Measurements from ENCODE around the gene LTBP1. TPM values are rescaled to one million over a fixed set of nuclear protein-coding genes. Genes with fewer than 3 reads are reported as not detected.

LTBP1 gene
- total RNA-seq, 1 experiment from 2014 or later: 28.5 TPM

GRCh38 chr2:32915694-32916093, 31.1 kb upstream of the LTBP1 start:
- Histone ChIP-seq H3K4me1 (ENCODE audit: insufficient read depth, low read length) (no peaks in the 10 kb centered on the region), H3K23ac (ENCODE audit: insufficient read length, low read depth, low read length) (no peak overlapping the region), H3K9ac (ENCODE audit: extremely low read depth, insufficient read length, low read length) (no peak overlapping the region), H2AK5ac (ENCODE audit: insufficient read length, low read length) (no peak overlapping the region), H3K4ac (ENCODE audit: low read depth, low read length) (no peak overlapping the region), H2BK15ac (ENCODE audit: low read depth, low read length) (no peak overlapping the region), H3K9me3 (ENCODE audit: control insufficient read depth, low read depth, low read length) (no peaks in the 10 kb centered on the region), H3K79me2 (ENCODE audit: insufficient read depth, low read length) (no peaks in the 10 kb centered on the region), H4K20me1 (ENCODE audit: control insufficient read depth, insufficient read depth, insufficient read length) (no peaks in the 10 kb centered on the region), H2BK20ac (ENCODE audit: low read depth, low read length, poor library complexity, severe bottlenecking) (no peak overlapping the region), H3K23me2 (ENCODE audit: insufficient read length, low read depth, low read length, poor library complexity, severe bottlenecking) (no peaks in the 10 kb centered on the region), H4K91ac (ENCODE audit: insufficient read length, low read depth, low read length) (no peak overlapping the region), H3K27me3 (ENCODE audit: insufficient read depth, low read length) (no peaks in the 10 kb centered on the region), H3K14ac (ENCODE audit: insufficient read depth, low read length) (no peak overlapping the region), H4K5ac (ENCODE audit: insufficient read length, low read depth, low read length) (no peak overlapping the region), H3K18ac (ENCODE audit: insufficient read length, low read depth, low read length) (no peak overlapping the region), H3K79me1 (ENCODE audit: insufficient read depth, low read depth, low read length, poor library complexity, severe bottlenecking) (no peaks in the 10 kb centered on the region), H2AFZ (ENCODE audit: low read length) (no peak overlapping the region), H2BK12ac (ENCODE audit: insufficient read length, low read depth, low read length) (no peak overlapping the region), H3K27ac (ENCODE audit: insufficient read length, low read depth, low read length) (no peak overlapping the region), H2BK120ac (ENCODE audit: low read depth, low read length, poor library complexity, severe bottlenecking) (no peak overlapping the region), H4K8ac (replicated peaks; ENCODE audit: insufficient read length, low read depth, low read length) (no peak overlapping the region), H3T11ph (ENCODE audit: low read length) (no peak overlapping the region), H3K4me2 (ENCODE audit: insufficient read depth, insufficient read length, low read length) (no peak overlapping the region), H2BK5ac (ENCODE audit: insufficient read length, low read length) (no peak overlapping the region), H3K56ac (ENCODE audit: insufficient read length, low read depth, low read length) (no peak overlapping the region)
- Mint-ChIP-seq H3K4me1 (no peaks in the 10 kb centered on the region), H3K27ac (no peak overlapping the region), H3K36me3 (ENCODE audit: insufficient read depth in 1 of 3, low read depth in 3 of 3) (no peaks in the 10 kb centered on the region; a peak in 1 of 7 replicates), H3K27me3 (ENCODE audit: low read depth) (no peaks in the 10 kb centered on the region), H3K4me3 (no peak overlapping the region), H3K9me3 (no peaks in the 10 kb centered on the region; a peak in 1 of 5 replicates)
- DNase-seq: no peak
- TF ChIP-seq CTCF (conservative IDR thresholded peaks at IDR 0.05): no peak
- WGBS (ENCODE audit: extremely low coverage, insufficient read length, low lambda C conversion rate): no CpG with 5 or more reads among the region's 1 CpG
